Pancreas (tissue), 10 donors: ENCODE results near the gene CBLN3. TPM values are rescaled to one million over a fixed set of nuclear protein-coding genes. Genes with fewer than 3 reads are reported as not detected.

Source experiments
- ATAC-seq, 4 donors: fragments of 200-7000 bp; cut with Tn5 transposase; one replicate each; pipeline versions ENCODE4 v1.8.0 to v1.9.1; 2020; ENCODE audit warnings: mild to moderate bottlenecking in 4 of 4, moderate library complexity in 4 of 4
- DNase-seq, 6 donors: peaks; one replicate each; pipeline ENCODE4 v3.0.0-alpha.2; 2020
- FAIRE-seq: peaks from 2 replicates; lab custom pipeline; 2012; peaks lifted over from hg19 to GRCh38; lab: Jason Lieb, UNC
- H3K27ac ChIP-seq, 4 donors: fragments of 200-600 bp; sonication (generic); 1 replicate in 3 of 4; 2 replicates in 1 of 4; pipeline versions ENCODE4 v1.5.0 to v1.8.0; 2020
- H3K27me3 ChIP-seq, 4 donors: fragments of 200-600 bp; one replicate each; pipeline ENCODE4 v1.8.0; 2021
- H3K36me3 ChIP-seq, 3 donors: fragments of 200-600 bp; sonication (generic) in 1 of 3; one replicate each; pipeline versions ENCODE4 v1.5.0 to v1.8.0; 2020 to 2021
- H3K4me1 ChIP-seq, 3 donors: fragments of 200-600 bp; one replicate each; pipeline ENCODE4 v1.8.0; 2021
- H3K4me3 ChIP-seq, 4 donors: fragments of 200-600 bp; sonication (generic) in 2 of 4; one replicate each; pipeline versions ENCODE4 v1.5.0 to v1.8.0; 2020 to 2021
- H3K9me3 ChIP-seq, 4 donors: fragments of 200-600 bp; one replicate each; pipeline ENCODE4 v1.8.0; 2021
- CTCF ChIP-seq, 4 donors: fragments of 200-600 bp; sonication (generic) in 3 of 4; IDR thresholded peaks; one replicate each; pipeline versions ENCODE4 v1.5.0 to v1.8.0; 2021; ENCODE audit warnings: antibody characterized with exemption in 4 of 4
- WGBS, 2 donors: extraction: QIAGEN DNeasy Blood & Tissue Kit; methylation state at CpG; one replicate each; pipeline ENCODE4 v1.1.7; 2013; 5-methylcytosine and 5-hydroxymethylcytosine counted together
- intact Hi-C, 3 donors: fragments of 100-400 bp; cut with DNase I; formaldehyde crosslinking; loops; one replicate each; pipeline versions ENCODE4 v1.11.1 to v1.14.2; 2022
- polyA plus RNA-seq, 2 donors: library from polyadenylated mRNA; stranded (reverse); fragments of 200-250 nt; gene quantifications; one replicate each; pipeline ENCODE4 v1.2.3, GENCODE V29; 2013
- total RNA-seq, 6 donors: library from RNA; stranded (reverse); fragmentation: NEBNext Ultra II Directional in 4 of 6; extraction: Animal tissue kit (Norgen Biotek cat#: 25700) in 4 of 6; gene quantifications; one replicate each; pipeline versions ENCODE4 v1.2.1 to v1.2.4, GENCODE V29; 2021 to 2023
- donor health status: healthy with polysubstance abuse.
- donor health status: DM: no; HTN: no; CAD: no; lungs with moderate emphysema.
- donor health status: DM: no; HTN: no; CAD: no.
- donor health status: control.
- donor health status: control.
- donor health status: Bipolar disorder and iron deficiency.
- donor health status: DM: yes; HTN: yes; CAD: no.
- donor health status: DM: no; HTN: no; CAD: no.
- donor health status: DM: no; HTN: no; CAD: no.
- donor health status: DM: yes; HTN: yes; CAD: no.

The CBLN3 gene
- total and polyA plus RNA-seq, 8 donors, result 0.47 to 5.6 (median 0.81) TPM

- no peaks in the 10 kb centered on the region for H3K9me3 ChIP-seq
- DNase-seq (peak in 1 of 6 donors; percentile 58), FAIRE-seq (no peak), ATAC-seq (no peak)
- no peak overlapping the region for H3K27ac ChIP-seq
- intact Hi-C loops, result loop anchor here in 1 of 3 donors (10.0 kb wide), 1 partner anchor 105 kb away; the partner anchor contains the start of genes ADCY4 and RIPK3
- WGBS, 2 donors, result 52 to 54% methylated on average over 14 to 15 of the region's 15 CpGs
- TF ChIP-seq CTCF (IDR thresholded peaks at IDR 0.05), result no peak
- peaks cover 0 to 29% (median 18%) of the 10 kb centered on the region in 3 donors for H3K36me3 ChIP-seq
- no peaks in the 10 kb centered on the region for H3K27me3 ChIP-seq
- H3K4me3 ChIP-seq, result no peak overlapping the region
- H3K4me1 ChIP-seq, result peaks cover 0 to 22% (median 4%) of the 10 kb centered on the region in 3 donors
Observed at GRCh38 chr14:24439830-24440605, 10.6 kb upstream of the CBLN3 start.

- Histone ChIP-seq H3K4me1 (peaks cover 0 to 22% (median 4%) of the 10 kb centered on the region in 3 donors), H3K4me3 (no peak overlapping the region), H3K27me3 (no peaks in the 10 kb centered on the region), H3K27ac (no peak overlapping the region), H3K36me3 (peaks cover 0 to 32% (median 18%) of the 10 kb centered on the region in 3 donors), H3K9me3 (no peaks in the 10 kb centered on the region)
- intact Hi-C loops, result loop anchor here in 1 of 3 donors (10.0 kb wide), 1 partner anchor 104 kb away; the partner anchor contains the start of genes ADCY4 and RIPK3
- no peak for TF ChIP-seq CTCF (IDR thresholded peaks at IDR 0.05)
- DNase-seq (no peak), FAIRE-seq (no peak), ATAC-seq (no peak)
- 51 to 57% methylated on average over 1 of the region's 1 CpG for WGBS, 2 donors
Observed at GRCh38 chr14:24439257-24439656, 9.8 kb upstream of the CBLN3 start.

- Histone ChIP-seq H3K9me3 (no peaks in the 10 kb centered on the region), H3K36me3 (peaks cover 0 to 40% (median 18%) of the 10 kb centered on the region in 3 donors), H3K4me3 (no peak overlapping the region), H3K4me1 (peaks cover 0 to 20% (median 4%) of the 10 kb centered on the region in 3 donors), H3K27me3 (no peaks in the 10 kb centered on the region), H3K27ac (no peak overlapping the region)
- intact Hi-C loops, result loop anchor here in 1 of 3 donors (10.0 kb wide), 1 partner anchor 104 kb away; the partner anchor contains the start of genes ADCY4 and RIPK3
- FAIRE-seq, result no peak
- TF ChIP-seq CTCF (IDR thresholded peaks at IDR 0.05), result no peak
- WGBS, 2 donors, result 60 to 66% methylated on average over 9 of the region's 9 CpGs
- DNase-seq, result no peak
- no peak for ATAC-seq
Observed at GRCh38 chr14:24438223-24439097, 9.0 kb upstream of the CBLN3 start.

- ATAC-seq (no peak), FAIRE-seq (no peak), DNase-seq (no peak)
- TF ChIP-seq CTCF (IDR thresholded peaks at IDR 0.05), result no peak
- Histone ChIP-seq H3K4me1 (peaks cover 3 to 23% (median 4%) of the 10 kb centered on the region in 3 donors), H3K27ac (no peak overlapping the region), H3K36me3 (peaks cover 0 to 40% (median 20%) of the 10 kb centered on the region in 3 donors), H3K27me3 (no peaks in the 10 kb centered on the region), H3K4me3 (no peak overlapping the region), H3K9me3 (no peaks in the 10 kb centered on the region)
- intact Hi-C loops, result loop anchor here in 1 of 3 donors (10.0 kb wide), 1 partner anchor 103 kb away; the partner anchor contains the start of genes ADCY4 and RIPK3
- WGBS, 2 donors, result 64 to 70% methylated on average over 2 of the region's 2 CpGs
Observed at GRCh38 chr14:24437736-24438067, 8.2 kb upstream of the CBLN3 start.
